Stomach (tissue), 9 donors: ENCODE results near the gene FANK1. TPM values are rescaled to one million over a fixed set of nuclear protein-coding genes. Genes with fewer than 3 reads are reported as not detected.

Experiments used
- DNase-seq, 2 donors: peaks; one replicate each; pipeline versions ENCODE4 v3.0.0 to v3.0.0-alpha.2; 2013 to 2019
- H3K27ac ChIP-seq, 5 donors: fragments of 200-600 bp in 4 of 5; sonication (generic) in 4 of 5; one replicate each; pipeline ENCODE4 v1.5.1; 2013 to 2019; ENCODE audit warnings: mild to moderate bottlenecking in 1 of 5, moderate library complexity in 1 of 5
- H3K27me3 ChIP-seq, 3 donors: fragments of 200-600 bp; sonication (generic); one replicate each; pipeline ENCODE4 v1.5.1; 2017 to 2019; ENCODE audit warnings: mixed run types in 1 of 3
- H3K36me3 ChIP-seq, 4 donors: fragments of 200-600 bp; sonication (generic); 1 replicate in 3 of 4; 2 replicates in 1 of 4; pipeline ENCODE4 v1.5.1; 2016 to 2019
- H3K4me1 ChIP-seq, 4 donors: fragments of 200-600 bp; sonication (generic); one replicate each; pipeline ENCODE4 v1.5.1; 2016 to 2019
- H3K4me3 ChIP-seq, 4 donors: fragments of 200-600 bp; sonication (generic) in 3 of 4; one replicate each; pipeline ENCODE4 v1.5.1; 2016 to 2019; ENCODE audit warnings: mild to moderate bottlenecking in 1 of 4
- H3K9me3 ChIP-seq, 4 donors: fragments of 200-600 bp; sonication (generic); one replicate each; pipeline ENCODE4 v1.5.1; 2016 to 2019
- CTCF ChIP-seq, 7 experiments: fragments of 450-650 bp in 4 of 7; fragments of 200-600 bp in 3 of 7; sonication (generic) in 3 of 7; IDR thresholded peaks; one replicate each; pipeline ENCODE4 v1.5.1; 2016 to 2019; ENCODE audit warnings: antibody characterized with exemption in 7 of 7, control low read depth in 2 of 7, mild to moderate bottlenecking in 1 of 7
- EP300 ChIP-seq: sonication (generic); formaldehyde crosslinking; IDR thresholded peaks from one replicate; pipeline ENCODE4 v1.6.1; 2017; ENCODE audit warnings: antibody characterized with exemption
- POLR2A ChIP-seq, 4 donors: fragments of 450-650 bp; IDR thresholded peaks; one replicate each; pipeline ENCODE4 v1.6.1; 2016; ENCODE audit warnings: antibody characterized with exemption in 4 of 4, control low read depth in 2 of 4, mild to moderate bottlenecking in 1 of 4, moderate library complexity in 1 of 4
- POLR2AphosphoS5 ChIP-seq, 3 donors: sonication (generic); formaldehyde crosslinking; IDR thresholded peaks; one replicate each; pipeline ENCODE4 v1.6.1; 2016; ENCODE audit warnings: antibody characterized with exemption in 3 of 3
- WGBS, 5 donors: extraction: QIAGEN DNeasy Blood & Tissue Kit in 3 of 5; methylation state at CpG; one replicate each; pipeline versions ENCODE4 v1.1.5 to v1.1.7; 2013 to 2018; 5-methylcytosine and 5-hydroxymethylcytosine counted together
- intact Hi-C: fragments of 100-400 bp; cut with DNase I; formaldehyde crosslinking; loops from one replicate; pipeline ENCODE4 v1.15.1; 2023; ENCODE audit warnings: low total_unique reads
- polyA plus RNA-seq, 3 donors: library from polyadenylated mRNA; stranded (reverse); fragments of 200-250 nt; gene quantifications; one replicate each; pipeline ENCODE4 v1.2.3, GENCODE V29; 2013
- total RNA-seq, 5 donors: library from RNA; depleted of rRNA; stranded (reverse); fragments of >200 nt; gene quantifications; one replicate each; pipeline versions ENCODE4 v1.1.0 to v1.2.3, GENCODE V29; 2014 to 2016
- donor health status: healthy with polysubstance abuse.
- donor health status: Bipolar disorder and iron deficiency.
- donor health status: healthy.

Gene FANK1
- total and polyA plus RNA-seq, 8 donors: 1.6 to 13.3 (median 6.4) TPM

GRCh38 chr10:125871338-125871737 lies 25.0 kb upstream of the FANK1 start:
- no peaks in the 10 kb centered on the region for H3K27me3 ChIP-seq
- DNase-seq: no peak
- peaks cover 7 to 26% (median 23%) of the 10 kb centered on the region in 4 donors for H3K36me3 ChIP-seq
- TF ChIP-seq POLR2AphosphoS5 (IDR thresholded peaks at IDR 0.05): no peak
- no peak for TF ChIP-seq POLR2A (IDR thresholded peaks at IDR 0.05)
- TF ChIP-seq EP300: no peak
- TF ChIP-seq CTCF (IDR thresholded peaks at IDR 0.05): no peak
- H3K9me3 ChIP-seq: peaks cover 0 to 10% (median 4%) of the 10 kb centered on the region in 4 donors
- 29 to 64% (median 53%) methylated on average over 4 of the region's 4 CpGs for WGBS, 5 donors
- H3K27ac ChIP-seq: no peak overlapping the region
- intact Hi-C loops: no loop called here
- H3K4me3 ChIP-seq: no peak overlapping the region
- H3K4me1 ChIP-seq: peaks cover 0 to 23% (median 13%) of the 10 kb centered on the region in 4 donors

- H3K27me3 ChIP-seq: no peaks in the 10 kb centered on the region
- 66 to 75% (median 72%) methylated on average over 10 to 11 of the region's 11 CpGs for WGBS, 5 donors
- H3K4me1 ChIP-seq: peaks cover 12 to 30% (median 22%) of the 10 kb centered on the region in 4 donors
- peak in 1 of 2 donors; percentile 67 for DNase-seq
- H3K36me3 ChIP-seq: peaks cover 0 to 33% (median 27%) of the 10 kb centered on the region in 4 donors
- H3K9me3 ChIP-seq: peaks cover 0 to 14% (median 8%) of the 10 kb centered on the region in 4 donors
- H3K27ac ChIP-seq: peak overlapping the region in 3 of 5 donors; percentile 21 to 67 (median 45)
- intact Hi-C loops: no loop called here
- H3K4me3 ChIP-seq: no peak overlapping the region
- peak in 1 of 3 donors; percentile 32 for TF ChIP-seq POLR2AphosphoS5 (IDR thresholded peaks at IDR 0.05)
- TF ChIP-seq POLR2A (IDR thresholded peaks at IDR 0.05): no peak
- TF ChIP-seq CTCF (IDR thresholded peaks at IDR 0.05): no peak
- no peak for TF ChIP-seq EP300
These were observed 17.2 kb upstream of the FANK1 start for GRCh38 chr10:125878957-125879835.

GRCh38 chr10:125880719-125881118 lies 15.6 kb upstream of the FANK1 start:
- intact Hi-C loops: no loop called here
- no peaks in the 10 kb centered on the region for H3K27me3 ChIP-seq
- H3K4me1 ChIP-seq: peaks cover 12 to 34% (median 22%) of the 10 kb centered on the region in 4 donors
- H3K36me3 ChIP-seq: peaks cover 0 to 34% (median 24%) of the 10 kb centered on the region in 4 donors
- TF ChIP-seq POLR2A (IDR thresholded peaks at IDR 0.05): no peak
- no peak for TF ChIP-seq CTCF (IDR thresholded peaks at IDR 0.05)
- no peak for TF ChIP-seq POLR2AphosphoS5 (IDR thresholded peaks at IDR 0.05)
- H3K27ac ChIP-seq: peak overlapping the region in 2 of 5 donors; percentile 3 to 32
- WGBS, 5 donors: 36 to 51% (median 38%) methylated on average over 6 of the region's 6 CpGs
- H3K4me3 ChIP-seq: no peak overlapping the region
- H3K9me3 ChIP-seq: peaks cover 0 to 12% (median 7%) of the 10 kb centered on the region in 4 donors
- DNase-seq: peak in 1 of 2 donors; percentile 26

- WGBS, 5 donors: 19 to 54% (median 39%) methylated on average over 4 of the region's 4 CpGs
- TF ChIP-seq POLR2A (IDR thresholded peaks at IDR 0.05) (no peak), POLR2AphosphoS5 (IDR thresholded peaks at IDR 0.05) (no peak), CTCF (IDR thresholded peaks at IDR 0.05) (no peak), EP300 (no peak)
- DNase-seq: no peak
- intact Hi-C loops: no loop called here
- peak within 1 kb of the TSS in 2 of 5 donors; percentile 3 to 67 for H3K27ac ChIP-seq
- H3K4me3 ChIP-seq: no peak within 1 kb of the TSS
- H3K4me1 ChIP-seq: peaks cover 12 to 34% (median 22%) of the 10 kb centered on the region in 4 donors
- no peaks in the 10 kb centered on the region for H3K27me3 ChIP-seq
- H3K36me3 ChIP-seq: peaks cover 0 to 30% (median 19%) of the 10 kb centered on the region in 4 donors
- peaks cover 0 to 8% (median 3%) of the 10 kb centered on the region in 4 donors for H3K9me3 ChIP-seq
These were observed 15.2 kb upstream of the FANK1 start, which contains the start of gene DHX32 for GRCh38 chr10:125881192-125881591. Gene DHX32, minus strand, starts transcription at chr10:125881292. Its CDS starts 468 bp downstream, at chr10:125880824.
